Small intestine (tissue), 7 donors: ENCODE data around the gene LRSAM1. TPM values are rescaled to one million over a fixed set of nuclear protein-coding genes. Genes with fewer than 3 reads are reported as not detected.

ENCODE experiments used
- DNase-seq, 2 donors: peaks; one replicate each; pipeline versions ENCODE4 v3.0.0 to v3.0.0-alpha.2; 2013
- FAIRE-seq: peaks from 2 replicates; lab custom pipeline; 2012; peaks lifted over from hg19 to GRCh38; lab: Jason Lieb, UNC
- H3K27ac ChIP-seq, 3 donors: one replicate each; pipeline ENCODE4 v1.5.1; 2013; ENCODE audit warnings: low read length in 2 of 3, mild to moderate bottlenecking in 2 of 3, control low read depth in 1 of 3, inconsistent platforms in 1 of 3, low read depth in 1 of 3, moderate library complexity in 1 of 3
- H3K27me3 ChIP-seq, 3 donors: one replicate each; pipeline ENCODE4 v1.6.1; 2013; ENCODE audit warnings: low read length in 3 of 3, inconsistent platforms in 1 of 3; ENCODE audit not compliant: control insufficient read depth in 3 of 3, insufficient read depth in 3 of 3
- H3K36me3 ChIP-seq, 3 donors: one replicate each; pipeline ENCODE4 v1.6.1; 2013; ENCODE audit warnings: low read length in 3 of 3, inconsistent platforms in 1 of 3, low read depth in 1 of 3, mild to moderate bottlenecking in 1 of 3, moderate library complexity in 1 of 3; ENCODE audit not compliant: control insufficient read depth in 3 of 3, insufficient read depth in 2 of 3
- H3K4me1 ChIP-seq, 3 donors: one replicate each; pipeline ENCODE4 v1.6.1; 2013; ENCODE audit warnings: low read length in 2 of 3, inconsistent platforms in 1 of 3, low read depth in 1 of 3, mild to moderate bottlenecking in 1 of 3, moderate library complexity in 1 of 3; ENCODE audit not compliant: control insufficient read depth in 3 of 3, insufficient read depth in 2 of 3
- H3K4me3 ChIP-seq, 3 donors: one replicate each; pipeline ENCODE4 v1.5.1; 2013; ENCODE audit warnings: low read length in 3 of 3, control low read depth in 1 of 3, inconsistent platforms in 1 of 3, low read depth in 1 of 3, mild to moderate bottlenecking in 1 of 3, moderate library complexity in 1 of 3
- H3K9me3 ChIP-seq, 2 donors: one replicate each; pipeline ENCODE4 v1.6.1; 2013; ENCODE audit warnings: low read depth in 1 of 2, low read length in 1 of 2; ENCODE audit not compliant: control insufficient read depth in 2 of 2, insufficient read depth in 1 of 2
- WGBS, 3 donors: extraction: QIAGEN DNeasy Blood & Tissue Kit; methylation state at CpG; one replicate each; pipeline ENCODE4 v1.1.7; 2013; 5-methylcytosine and 5-hydroxymethylcytosine counted together
- polyA plus RNA-seq, 4 donors: library from polyadenylated mRNA; stranded (reverse) in 3 of 4; unstranded in 1 of 4; fragments of 200-250 nt in 3 of 4; fragments of 120-200 nt in 1 of 4; gene quantifications; one replicate each; pipeline versions ENCODE4 v1.2.1 to v1.2.3, GENCODE V29; 2013
- donor health status: healthy with polysubstance abuse.
- donor health status: control.
- donor health status: control.
- donor health status: Bipolar disorder and iron deficiency.
- donor health status: healthy.

Gene LRSAM1
- polyA plus RNA-seq, 4 donors, result 12.8 to 22.8 (median 18.2) TPM

DNA sequence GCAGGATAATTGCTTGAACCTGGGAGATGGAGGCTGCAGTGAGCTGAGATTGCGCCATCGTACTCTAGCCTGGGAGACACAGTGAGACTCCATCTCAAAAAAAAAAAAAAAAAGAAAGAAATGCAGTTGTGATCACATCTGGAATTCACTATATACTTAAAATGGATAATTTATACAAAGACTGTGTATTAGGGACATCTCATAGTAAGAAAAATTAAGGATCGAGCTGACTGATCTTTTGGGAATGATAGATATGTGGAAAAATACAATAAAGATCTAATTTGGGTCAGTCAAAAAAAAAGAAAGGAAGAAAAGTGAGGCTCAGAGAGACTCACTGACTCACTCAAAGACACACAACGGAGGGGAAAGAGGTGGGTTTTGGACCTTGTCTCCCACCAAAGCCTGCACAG lies 87.5 kb downstream of the LRSAM1 start:
- peak overlapping the region in 1 of 3 donors; percentile 68 for H3K27ac ChIP-seq
- no peaks in the 10 kb centered on the region for H3K27me3 ChIP-seq
- DNase-seq, result no peak
- H3K4me1 ChIP-seq, result peaks cover 0 to 12% (median 0%) of the 10 kb centered on the region in 3 donors
- H3K9me3 ChIP-seq, result no peaks in the 10 kb centered on the region
- no peak for FAIRE-seq
- peaks cover 0 to 79% (median 0%) of the 10 kb centered on the region in 3 donors for H3K36me3 ChIP-seq
- WGBS, 3 donors, result 80 to 89% (median 86%) methylated on average over 4 of the region's 4 CpGs
- no peak overlapping the region for H3K4me3 ChIP-seq

DNA sequence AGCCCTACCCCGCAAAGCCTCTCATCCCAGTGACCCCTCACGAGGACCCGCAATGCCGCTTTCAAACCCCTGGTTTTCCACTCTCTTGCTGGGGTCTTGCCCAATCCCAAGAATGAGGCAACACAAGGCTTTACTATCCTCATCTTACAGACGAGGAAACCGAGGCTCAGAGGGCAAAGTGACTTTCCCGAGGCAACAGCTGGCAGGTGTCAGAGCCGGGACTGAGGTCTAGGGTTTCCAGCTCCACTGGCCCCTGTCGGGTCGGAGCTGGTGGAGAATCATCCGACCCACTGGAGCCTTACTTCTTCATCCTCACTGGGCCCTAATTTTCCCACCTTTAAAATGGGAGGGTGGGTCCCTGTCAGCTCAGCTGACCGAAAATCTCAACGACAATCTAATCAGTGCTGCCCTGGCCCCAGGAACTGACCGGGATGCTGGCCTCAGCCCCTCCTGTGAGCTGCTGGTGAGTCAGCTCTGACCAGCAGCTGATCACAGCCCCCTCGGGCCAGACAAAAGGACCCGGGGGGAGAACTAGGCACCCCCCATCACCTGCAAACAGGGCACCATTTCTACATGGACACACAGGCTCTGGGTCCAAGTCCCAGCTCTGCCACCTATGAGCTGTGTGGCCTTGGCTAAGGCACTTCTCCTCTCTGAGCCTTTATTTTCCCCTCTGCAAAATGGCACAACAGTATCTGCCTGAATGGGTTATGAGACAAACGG lies 88.1 kb downstream of the LRSAM1 start:
- H3K36me3 ChIP-seq, result peaks cover 0 to 78% (median 0%) of the 10 kb centered on the region in 3 donors
- FAIRE-seq, result no peak
- 67 to 75% (median 74%) methylated on average over 17 of the region's 17 CpGs for WGBS, 3 donors
- no peaks in the 10 kb centered on the region for H3K27me3 ChIP-seq
- H3K4me1 ChIP-seq, result peaks cover 0 to 12% (median 0%) of the 10 kb centered on the region in 3 donors
- peak overlapping the region in 1 of 3 donors; percentile 68 for H3K27ac ChIP-seq
- no peak for DNase-seq
- H3K4me3 ChIP-seq, result no peak overlapping the region
- no peaks in the 10 kb centered on the region for H3K9me3 ChIP-seq

DNA sequence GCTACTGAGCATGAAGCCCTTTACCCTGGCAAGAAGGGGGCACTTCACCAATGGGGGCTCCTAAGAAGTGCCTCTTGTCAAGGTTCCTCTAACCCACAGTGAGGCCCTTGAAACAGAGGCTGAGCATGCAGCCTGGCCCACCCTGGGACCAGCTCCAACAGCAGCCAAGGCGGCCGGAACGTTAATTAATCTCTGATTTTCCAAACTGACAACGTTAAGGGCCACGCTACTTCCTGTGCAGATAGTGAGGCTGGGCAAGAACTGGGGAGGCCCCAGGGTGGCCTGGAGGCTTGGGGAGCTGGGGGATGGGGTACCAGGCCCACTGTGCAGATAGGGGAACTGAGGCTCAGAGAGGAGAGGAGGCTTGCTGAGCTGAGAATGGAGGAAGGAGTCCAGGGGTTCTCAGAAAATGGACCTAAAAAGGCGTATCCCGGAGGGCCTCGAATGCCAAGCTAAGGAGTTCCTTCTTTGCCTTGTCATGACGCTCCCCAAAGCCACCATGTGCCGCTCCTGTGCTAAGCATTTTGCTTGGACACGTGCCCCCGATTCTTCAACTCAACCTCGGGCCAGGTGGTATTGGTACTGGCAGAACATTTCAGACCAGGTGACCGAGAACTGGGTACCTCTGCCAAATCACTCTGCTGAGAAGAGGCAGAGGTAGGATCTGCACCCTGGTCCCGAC lies 88.8 kb downstream of the LRSAM1 start:
- no peaks in the 10 kb centered on the region for H3K9me3 ChIP-seq
- peak overlapping the region in 1 of 3 donors; percentile 68 for H3K27ac ChIP-seq
- H3K36me3 ChIP-seq, result peaks cover 0 to 77% (median 0%) of the 10 kb centered on the region in 3 donors
- no peak overlapping the region for H3K4me3 ChIP-seq
- 65 to 70% (median 68%) methylated on average over 15 of the region's 15 CpGs for WGBS, 3 donors
- FAIRE-seq, result no peak
- H3K27me3 ChIP-seq, result no peaks in the 10 kb centered on the region
- peaks cover 0 to 18% (median 2%) of the 10 kb centered on the region in 3 donors for H3K4me1 ChIP-seq
- DNase-seq, result no peak

DNA sequence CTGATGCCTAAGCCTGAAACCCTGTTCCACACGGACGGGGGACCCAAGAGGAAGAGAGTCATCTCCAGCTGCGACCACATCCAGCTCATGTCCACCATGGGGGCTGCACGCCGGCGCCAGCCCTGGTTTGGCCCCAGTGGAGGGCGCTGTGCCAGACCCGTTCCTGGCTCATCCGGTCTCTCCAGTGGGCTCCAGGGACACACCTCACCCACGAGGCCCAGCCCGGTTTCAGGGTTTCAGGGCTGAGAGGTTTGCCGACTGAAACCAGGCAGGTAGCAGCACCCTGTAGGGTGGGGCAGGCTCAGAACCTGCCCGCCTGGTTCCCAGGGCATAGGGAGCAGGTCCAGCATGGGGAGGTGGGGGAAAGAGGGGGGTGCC lies 89.3 kb downstream of the LRSAM1 start:
- FAIRE-seq (no peak), DNase-seq (no peak)
- 41 to 63% (median 60%) methylated on average over 5 to 13 of the region's 13 CpGs for WGBS, 3 donors
- peaks cover 0 to 74% (median 0%) of the 10 kb centered on the region in 3 donors for H3K36me3 ChIP-seq
- H3K4me1 ChIP-seq, result peaks cover 3 to 23% (median 4%) of the 10 kb centered on the region in 3 donors
- H3K9me3 ChIP-seq, result no peaks in the 10 kb centered on the region
- peak overlapping the region in 1 of 3 donors; percentile 68 for H3K27ac ChIP-seq
- no peak overlapping the region for H3K4me3 ChIP-seq
- H3K27me3 ChIP-seq, result no peaks in the 10 kb centered on the region

DNA sequence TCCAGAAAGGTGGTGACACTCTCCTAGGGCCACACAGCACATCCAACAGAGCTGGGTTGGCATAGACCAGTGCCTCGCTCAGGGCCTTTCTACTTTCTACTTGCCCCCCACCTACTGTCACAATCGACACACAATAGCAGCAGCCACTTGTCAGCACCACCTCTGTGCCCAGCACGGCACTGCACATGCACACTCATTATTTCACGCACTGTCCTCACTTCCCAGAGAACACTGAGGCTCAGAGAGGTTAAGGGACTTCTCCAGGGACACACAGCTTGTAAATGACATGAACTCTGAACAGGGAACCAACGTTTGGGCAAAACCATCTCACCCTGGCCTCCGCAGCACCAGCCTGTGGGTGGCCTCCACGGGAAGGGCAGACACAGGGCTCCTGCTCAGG lies 89.9 kb downstream of the LRSAM1 start:
- FAIRE-seq, result no peak
- Histone ChIP-seq H3K4me1 (peaks cover 3 to 28% (median 9%) of the 10 kb centered on the region in 3 donors), H3K9me3 (no peaks in the 10 kb centered on the region), H3K27me3 (no peaks in the 10 kb centered on the region), H3K27ac (peak overlapping the region in 1 of 3 donors; percentile 68), H3K4me3 (no peak overlapping the region), H3K36me3 (peaks cover 0 to 72% (median 0%) of the 10 kb centered on the region in 3 donors)
- no peak for DNase-seq
- WGBS, 3 donors, result 79 to 83% (median 81%) methylated on average over 7 of the region's 7 CpGs

DNA sequence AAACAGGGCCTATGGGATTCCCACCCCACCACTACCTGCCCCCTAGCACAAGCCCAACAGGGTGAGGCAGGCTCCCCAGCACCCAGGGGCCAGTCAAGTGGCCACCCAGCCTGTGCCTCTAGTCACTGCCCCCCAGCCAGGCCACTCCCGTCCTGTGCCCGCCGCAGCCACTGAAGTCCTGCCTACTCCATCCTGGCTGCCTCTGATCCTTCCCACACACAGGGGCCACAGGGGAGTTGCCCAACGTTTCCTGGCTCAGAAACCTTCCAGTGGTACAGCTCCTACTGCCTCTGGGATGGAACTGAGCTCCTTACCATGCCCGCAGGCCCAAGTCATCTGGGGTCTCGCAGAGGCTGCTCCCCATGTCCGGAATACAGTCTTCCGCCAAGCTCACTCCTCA lies 90.6 kb downstream of the LRSAM1 start:
- 76 to 79% (median 78%) methylated on average over 8 of the region's 8 CpGs for WGBS, 3 donors
- Histone ChIP-seq H3K36me3 (peaks cover 0 to 72% (median 0%) of the 10 kb centered on the region in 3 donors), H3K27me3 (no peaks in the 10 kb centered on the region), H3K4me1 (peaks cover 3 to 33% (median 9%) of the 10 kb centered on the region in 3 donors), H3K9me3 (no peaks in the 10 kb centered on the region), H3K27ac (peak overlapping the region in 1 of 3 donors; percentile 68), H3K4me3 (no peak overlapping the region)
- DNase-seq (no peak), FAIRE-seq (no peak)

DNA sequence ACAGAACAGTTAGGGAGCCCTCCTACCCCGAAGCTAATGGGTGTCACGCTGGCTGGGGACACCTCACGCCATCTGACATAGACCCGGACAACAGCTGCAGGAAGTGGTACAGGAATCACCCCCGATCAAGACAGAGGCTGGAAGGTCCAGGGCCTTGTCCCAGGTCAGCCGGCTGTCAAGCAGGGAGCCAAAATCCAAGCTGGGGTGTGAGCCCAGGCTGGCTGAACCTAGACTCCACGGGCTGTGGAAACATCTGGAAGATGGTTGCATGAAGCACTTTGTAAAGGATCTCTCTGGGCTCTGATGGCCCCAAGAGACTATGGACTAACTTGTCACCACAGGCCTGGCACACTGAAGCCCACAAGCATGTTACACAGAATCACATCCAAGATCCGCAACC lies 91.9 kb downstream of the LRSAM1 start:
- H3K27ac ChIP-seq, result peak overlapping the region in 1 of 3 donors; percentile 41
- H3K9me3 ChIP-seq, result no peaks in the 10 kb centered on the region
- H3K4me1 ChIP-seq, result peaks cover 4 to 28% (median 9%) of the 10 kb centered on the region in 3 donors
- WGBS, 3 donors, result 63 to 77% (median 67%) methylated on average over 8 of the region's 8 CpGs
- H3K4me3 ChIP-seq, result no peak overlapping the region
- H3K36me3 ChIP-seq, result peaks cover 0 to 67% (median 0%) of the 10 kb centered on the region in 3 donors
- DNase-seq, result no peak
- no peaks in the 10 kb centered on the region for H3K27me3 ChIP-seq
- no peak for FAIRE-seq

DNA sequence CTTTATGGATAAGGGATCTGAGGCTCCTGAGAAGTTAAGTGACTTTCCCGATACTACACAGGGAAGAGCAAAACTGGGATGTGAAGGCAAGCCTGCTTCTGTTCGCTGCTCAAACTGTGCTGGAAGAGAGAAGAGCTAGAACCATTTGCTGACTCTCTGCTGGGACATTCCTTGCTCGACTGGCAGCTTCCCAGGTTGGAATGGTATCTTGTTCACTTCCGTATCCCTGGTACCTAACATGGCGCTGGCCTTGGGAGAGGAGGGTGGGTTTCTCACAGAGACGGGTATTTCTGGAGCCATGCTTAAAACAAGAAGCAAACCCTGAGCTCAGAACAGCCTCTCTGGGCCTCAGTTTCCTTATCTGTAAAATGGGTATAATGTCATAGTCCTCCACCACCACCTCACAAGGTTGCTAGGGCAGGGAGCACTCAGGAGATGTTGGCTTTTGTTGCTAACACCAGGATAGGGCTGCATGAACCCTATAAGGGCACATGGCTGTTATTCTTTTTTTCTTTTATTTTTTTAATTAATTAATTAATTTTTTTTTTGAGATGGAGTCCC lies 92.7 kb downstream of the LRSAM1 start:
- peaks cover 0 to 74% (median 0%) of the 10 kb centered on the region in 3 donors for H3K36me3 ChIP-seq

More for the DNA sequence above, 92.7 kb downstream of the LRSAM1 start:
- WGBS, 3 donors, result 80 to 92% (median 85%) methylated on average over 6 of the region's 6 CpGs
- Histone ChIP-seq H3K27ac (peak overlapping the region in 1 of 3 donors; percentile 6), H3K4me1 (peaks cover 8 to 37% (median 14%) of the 10 kb centered on the region in 3 donors), H3K4me3 (no peak overlapping the region), H3K27me3 (no peaks in the 10 kb centered on the region), H3K9me3 (no peaks in the 10 kb centered on the region)
- FAIRE-seq (no peak), DNase-seq (no peak)
